ENCODE data around the gene GSG1L.

GSG1L gene

DNA sequence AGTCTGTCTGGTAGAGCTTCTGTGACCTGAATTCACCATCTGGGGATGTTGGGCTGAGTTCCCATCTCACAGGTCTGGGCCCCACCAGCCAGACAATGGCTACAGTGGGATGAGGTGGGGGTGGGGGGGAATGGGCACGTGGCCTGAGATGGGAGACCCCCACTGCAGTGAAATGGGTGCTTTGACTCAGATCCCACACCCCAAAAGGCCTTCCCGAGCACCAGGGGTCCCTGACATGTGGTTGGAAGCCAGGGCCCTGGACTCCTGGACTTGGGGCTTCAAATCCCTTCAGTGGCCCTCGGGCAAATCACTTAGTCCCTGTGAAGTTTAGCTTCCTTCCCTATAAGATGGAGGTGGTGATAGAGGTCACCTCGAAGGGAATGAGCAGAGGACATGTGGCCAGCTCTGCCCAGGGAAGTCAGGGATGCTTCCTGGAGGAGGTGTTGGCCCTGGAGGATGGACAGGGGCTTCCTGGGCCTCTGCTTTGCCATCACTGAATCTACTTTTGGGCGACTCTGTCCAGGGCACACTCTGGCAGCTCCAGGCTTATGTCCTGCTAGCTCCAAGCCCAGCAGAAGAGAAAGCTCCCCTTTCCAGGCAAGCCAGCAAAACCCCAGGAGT lies 295.4 kb downstream of the GSG1L start:
- DNase-seq, result no peak

DNA sequence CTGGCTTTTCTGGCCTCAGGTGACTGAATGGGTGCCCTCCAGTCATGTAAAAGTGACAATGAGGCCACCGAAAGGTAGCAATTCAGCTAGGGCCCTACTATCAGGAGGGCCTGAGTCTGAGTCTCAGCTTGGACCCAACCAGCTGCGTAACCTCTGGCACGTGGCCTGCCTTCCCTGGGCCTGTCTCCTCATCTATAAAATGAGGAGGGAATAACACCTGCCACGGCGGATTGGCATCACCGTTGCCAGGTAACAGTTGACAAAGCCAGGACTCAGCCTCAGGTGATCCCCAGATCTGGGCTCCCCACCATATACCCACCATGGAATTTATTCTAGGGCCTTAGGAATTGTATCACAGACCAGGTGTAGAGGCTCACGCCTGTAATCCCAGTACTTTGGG lies 296.4 kb downstream of the GSG1L start:
- no peak for DNase-seq

DNA sequence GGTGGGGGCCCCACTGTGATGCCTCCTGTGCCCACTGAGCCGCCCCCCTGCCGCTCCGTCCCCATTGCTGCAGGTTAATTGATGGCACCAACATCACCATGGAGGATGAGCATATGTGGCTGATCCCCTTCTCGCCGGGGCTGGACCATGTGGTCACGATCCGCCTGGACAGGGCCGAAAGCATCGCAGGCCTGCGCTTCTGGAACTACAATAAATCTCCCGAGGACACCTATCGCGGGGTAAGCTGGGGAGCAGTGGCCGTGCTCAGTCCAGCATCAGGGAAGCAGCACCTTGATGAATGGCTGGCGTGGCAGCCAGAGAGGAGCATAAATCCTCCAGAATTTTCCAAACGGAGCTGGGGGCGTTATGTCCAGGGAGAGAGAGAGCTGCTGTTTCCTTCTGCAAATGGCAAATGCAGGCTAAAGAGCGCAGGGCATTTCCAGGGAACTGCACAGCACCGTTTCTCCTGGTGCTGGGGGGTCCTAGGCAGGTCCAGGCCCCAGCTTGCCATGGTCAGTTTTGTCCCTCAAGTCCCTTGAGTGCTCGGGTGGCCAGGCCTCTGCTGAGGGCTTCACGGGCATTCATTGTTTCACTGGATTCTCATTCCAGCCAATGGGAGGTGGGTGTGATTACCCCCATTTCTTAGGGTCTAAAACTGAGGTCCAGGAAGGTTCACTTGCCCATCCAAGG lies 297.1 kb downstream of the GSG1L start:
- DNase-seq, result no peak

DNA sequence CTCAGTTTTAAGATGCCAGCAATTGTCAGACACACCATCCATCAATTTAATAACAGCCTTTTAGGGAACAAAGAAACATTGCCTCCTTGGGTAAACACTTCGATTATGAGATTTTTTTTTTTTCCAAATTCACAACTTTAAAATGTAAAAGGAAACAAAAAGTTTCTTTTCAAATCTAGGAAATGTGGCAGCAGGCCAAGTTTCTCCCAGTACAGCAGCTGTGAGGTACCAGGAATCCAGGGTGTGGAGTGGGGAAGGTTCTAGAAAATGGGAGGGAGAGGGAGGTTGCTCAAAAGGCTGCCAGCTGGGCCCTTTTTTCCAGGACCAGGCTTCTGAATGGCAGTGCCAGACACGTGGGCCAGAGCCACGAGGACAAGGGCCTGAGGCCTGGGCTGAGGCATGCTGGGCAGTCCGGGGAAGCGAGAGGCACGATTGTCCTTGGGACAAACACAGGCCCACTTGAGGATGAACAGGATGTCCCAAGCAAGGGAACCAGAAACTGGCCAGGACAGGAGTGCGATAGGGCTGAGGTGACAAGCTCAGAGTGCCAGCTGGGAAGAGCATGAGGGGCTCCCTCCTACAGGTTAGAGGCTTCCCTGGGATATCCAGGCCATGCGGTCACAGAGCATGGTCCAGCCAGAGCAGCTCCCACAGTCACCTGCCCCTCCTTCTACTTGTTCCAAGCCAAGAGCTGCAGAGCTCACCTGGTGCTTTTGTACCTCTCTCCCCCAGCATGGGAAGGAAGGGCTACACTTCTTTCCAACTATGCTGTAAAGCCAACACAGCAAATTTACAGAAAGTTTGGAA lies 298.4 kb downstream of the GSG1L start:
- DNase-seq, result no peak

DNA sequence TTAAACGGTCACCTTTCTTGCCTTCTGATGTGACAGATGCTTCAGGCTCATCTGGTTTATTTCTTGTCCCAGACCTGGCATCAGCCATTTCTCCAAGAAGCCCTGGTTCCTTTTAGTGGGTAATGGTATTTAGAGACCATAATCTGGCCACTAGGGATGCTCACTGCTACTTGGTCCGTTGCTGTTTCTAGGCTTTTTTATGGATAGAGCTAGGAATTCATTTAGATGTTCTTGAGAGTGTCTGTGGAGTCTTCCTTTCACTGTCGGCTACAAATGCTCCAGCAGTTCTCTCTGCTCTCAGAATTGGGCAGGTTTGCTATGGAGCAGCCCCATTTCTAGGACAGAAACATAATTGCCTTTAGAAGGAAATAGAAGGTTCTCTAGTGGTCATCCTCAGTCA lies 299.1 kb downstream of the GSG1L start:
- DNase-seq, result no peak

DNA sequence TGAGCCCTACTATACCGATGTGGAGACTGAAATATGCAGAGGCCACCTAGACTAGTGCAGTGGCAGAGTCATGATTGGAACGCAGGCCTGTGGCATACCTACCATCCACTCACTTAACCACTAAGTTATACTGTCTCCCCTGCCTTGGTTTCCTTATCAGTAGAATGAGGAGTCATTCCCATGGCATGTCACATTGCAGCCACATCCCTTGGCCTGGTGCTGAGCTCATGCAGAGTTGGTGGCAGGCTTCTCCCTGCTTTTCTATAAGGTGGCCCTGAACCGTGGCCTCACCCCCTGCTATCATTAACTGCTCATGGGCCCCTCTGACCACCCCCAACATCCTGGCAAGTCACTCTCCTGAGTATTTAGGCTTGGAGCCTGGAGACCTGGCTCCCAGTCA lies 301.1 kb downstream of the GSG1L start:
- no peak for DNase-seq

DNA sequence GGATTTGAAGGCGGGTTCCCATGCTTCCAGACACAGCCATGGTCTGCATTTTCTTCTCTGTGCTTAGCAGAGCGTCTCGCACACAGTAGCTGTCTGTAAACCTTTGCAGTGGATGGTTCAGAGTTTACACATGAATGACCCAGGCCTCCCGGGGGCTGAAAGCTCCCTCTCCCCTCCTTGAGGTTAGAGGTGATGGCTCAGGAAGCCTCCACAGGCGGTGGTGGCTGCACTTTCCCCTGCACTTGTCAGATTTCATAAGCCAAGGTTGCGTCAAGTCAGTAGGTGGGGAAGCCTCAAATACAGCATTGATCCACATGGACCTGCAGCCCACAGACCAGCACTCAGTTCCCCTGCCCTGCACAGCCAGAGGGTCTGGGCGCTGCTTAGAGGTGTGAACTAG lies 301.7 kb downstream of the GSG1L start:
- no peak for DNase-seq

DNA sequence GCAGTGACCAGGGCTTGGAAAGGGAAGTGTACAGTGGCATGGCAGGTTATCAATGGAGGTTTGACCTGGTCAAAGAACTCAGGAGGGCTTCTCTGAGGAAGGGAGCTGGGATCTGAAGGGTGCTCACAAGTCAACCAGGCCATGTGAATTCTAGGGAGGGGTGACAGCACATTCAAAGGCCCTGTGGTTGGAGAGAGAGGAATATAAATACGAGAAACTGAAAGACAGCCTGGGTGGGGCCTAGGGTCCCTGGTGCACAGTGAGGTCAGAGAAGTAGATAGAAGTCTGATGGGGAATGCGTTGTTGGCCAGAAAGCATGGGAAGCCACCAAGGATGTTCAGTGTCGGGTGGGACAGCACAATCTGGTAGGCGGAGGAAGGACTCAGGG lies 302.7 kb downstream of the GSG1L start:
- DNase-seq, result no peak

DNA sequence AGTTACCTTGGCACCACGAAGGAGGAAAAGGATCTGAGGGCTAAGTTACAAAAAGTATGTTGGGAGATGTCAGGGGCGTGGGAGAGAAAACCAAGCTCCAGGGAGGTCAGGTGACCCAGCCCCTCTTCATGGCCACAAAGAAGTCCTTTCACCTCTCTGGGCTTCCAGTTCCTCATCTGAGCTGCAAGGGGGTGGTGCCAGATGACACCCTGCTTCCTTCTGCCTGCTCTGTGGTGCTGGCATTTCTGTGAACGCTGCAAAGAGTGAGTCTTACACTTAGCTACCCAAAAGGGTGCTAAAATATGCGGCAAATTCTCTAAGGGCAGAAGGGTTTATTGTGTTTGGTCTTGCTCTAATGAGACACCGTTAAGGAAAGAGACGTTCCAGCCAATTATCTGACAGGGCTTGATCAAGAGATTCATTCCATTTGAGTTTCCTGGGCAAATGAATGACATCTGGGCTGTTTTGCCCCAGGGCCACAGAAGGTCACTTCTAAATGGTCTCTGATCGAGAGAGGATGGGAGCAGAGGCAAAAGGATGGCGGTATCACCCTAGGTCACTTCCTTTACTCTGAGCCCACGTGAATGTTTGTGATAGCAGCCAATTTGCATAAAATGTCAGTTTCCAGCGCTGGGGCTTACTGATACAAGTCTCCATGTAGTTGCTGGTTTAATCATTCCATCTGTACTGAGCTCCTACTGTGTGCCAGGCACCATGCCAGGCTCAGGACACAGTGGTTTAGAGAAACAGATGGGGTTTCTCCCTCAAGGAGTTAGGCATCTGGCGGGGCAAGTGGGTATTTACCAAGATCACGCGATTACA lies 303.3 kb downstream of the GSG1L start:
- DNase-seq, result no peak

DNA sequence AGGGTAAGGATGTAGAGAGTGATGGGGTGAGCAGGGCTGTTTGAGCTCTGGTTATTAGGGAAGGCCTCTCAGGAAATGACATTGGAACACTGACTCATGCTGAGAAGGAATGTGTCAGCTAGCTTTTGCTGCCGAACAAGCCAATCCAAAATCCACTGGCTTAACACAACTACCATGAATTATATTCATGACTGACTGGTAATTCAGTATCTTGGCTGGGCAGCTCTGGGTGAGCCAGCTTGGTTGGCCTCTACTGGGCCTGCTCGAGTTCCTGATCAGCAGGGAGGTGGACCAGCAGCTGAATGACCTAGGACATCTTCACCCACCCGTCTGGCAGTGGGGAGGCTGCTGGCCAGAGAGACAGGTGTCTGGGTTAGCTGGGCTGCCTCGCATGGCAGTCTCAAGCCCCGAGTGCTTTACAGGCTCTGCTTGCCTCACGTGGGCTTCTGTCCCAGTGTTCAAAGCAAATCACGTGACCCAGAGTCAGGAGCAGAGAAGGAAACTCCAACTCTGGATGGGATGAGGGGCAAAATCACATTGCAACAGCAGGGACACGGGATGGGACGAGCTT lies 304.1 kb downstream of the GSG1L start:
- peak; percentile 81 for DNase-seq

DNA sequence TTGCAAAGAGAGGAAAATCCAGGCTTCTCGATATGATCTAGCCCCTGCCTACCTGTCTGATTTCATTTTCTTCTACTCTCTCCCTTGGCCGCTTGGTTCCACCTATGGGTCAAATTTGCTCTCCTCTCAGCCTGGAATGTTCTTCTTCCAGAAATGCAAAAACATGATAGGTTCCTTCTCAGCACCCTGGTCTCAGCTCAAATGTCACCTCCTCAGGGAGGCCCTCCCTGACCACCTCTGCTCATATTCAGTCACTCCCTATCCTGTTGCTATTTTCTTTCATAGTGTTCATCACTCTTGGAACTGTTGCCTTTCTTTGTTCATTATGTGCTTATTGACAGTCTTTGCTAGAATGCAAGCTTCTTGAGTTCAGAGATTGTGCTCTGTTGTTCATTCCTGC lies 305.0 kb downstream of the GSG1L start:
- no peak for DNase-seq

DNA sequence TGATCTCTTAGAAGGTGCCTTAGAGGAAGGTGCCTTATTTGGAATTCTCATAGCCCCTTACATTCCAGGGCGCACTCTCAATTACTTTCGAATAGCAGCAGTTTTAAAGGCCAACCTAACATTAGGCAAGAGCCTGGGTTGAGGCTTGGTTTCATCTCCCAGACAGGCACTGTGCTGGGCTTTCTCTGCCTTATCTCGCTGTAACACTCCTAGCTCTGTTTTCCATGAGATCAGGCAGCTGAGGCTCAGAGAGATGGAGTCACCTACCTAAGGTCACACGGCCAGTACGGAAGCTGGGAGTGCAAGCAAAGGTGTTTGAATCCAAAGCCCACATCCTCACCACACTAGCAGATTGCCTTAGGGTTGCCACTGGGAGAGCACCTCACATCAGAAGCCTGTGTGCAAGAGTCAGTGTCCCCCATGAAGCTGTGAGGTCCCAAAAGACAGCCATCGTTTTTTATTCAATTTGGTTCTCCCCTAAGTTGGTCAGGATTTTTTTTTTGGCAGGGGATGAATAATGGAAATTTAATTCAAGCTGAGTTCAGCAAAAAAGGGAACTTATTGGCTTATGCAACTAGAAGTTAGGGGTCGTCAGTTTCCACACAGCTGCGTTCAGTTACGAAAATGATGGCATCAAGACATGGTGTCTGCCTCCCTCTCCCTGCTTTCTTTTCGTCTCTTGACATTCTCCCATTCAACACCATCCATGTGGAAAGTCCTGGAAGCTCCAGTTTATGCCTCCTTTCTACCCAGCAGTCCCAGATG lies 307.1 kb downstream of the GSG1L start:
- no peak for DNase-seq

DNA sequence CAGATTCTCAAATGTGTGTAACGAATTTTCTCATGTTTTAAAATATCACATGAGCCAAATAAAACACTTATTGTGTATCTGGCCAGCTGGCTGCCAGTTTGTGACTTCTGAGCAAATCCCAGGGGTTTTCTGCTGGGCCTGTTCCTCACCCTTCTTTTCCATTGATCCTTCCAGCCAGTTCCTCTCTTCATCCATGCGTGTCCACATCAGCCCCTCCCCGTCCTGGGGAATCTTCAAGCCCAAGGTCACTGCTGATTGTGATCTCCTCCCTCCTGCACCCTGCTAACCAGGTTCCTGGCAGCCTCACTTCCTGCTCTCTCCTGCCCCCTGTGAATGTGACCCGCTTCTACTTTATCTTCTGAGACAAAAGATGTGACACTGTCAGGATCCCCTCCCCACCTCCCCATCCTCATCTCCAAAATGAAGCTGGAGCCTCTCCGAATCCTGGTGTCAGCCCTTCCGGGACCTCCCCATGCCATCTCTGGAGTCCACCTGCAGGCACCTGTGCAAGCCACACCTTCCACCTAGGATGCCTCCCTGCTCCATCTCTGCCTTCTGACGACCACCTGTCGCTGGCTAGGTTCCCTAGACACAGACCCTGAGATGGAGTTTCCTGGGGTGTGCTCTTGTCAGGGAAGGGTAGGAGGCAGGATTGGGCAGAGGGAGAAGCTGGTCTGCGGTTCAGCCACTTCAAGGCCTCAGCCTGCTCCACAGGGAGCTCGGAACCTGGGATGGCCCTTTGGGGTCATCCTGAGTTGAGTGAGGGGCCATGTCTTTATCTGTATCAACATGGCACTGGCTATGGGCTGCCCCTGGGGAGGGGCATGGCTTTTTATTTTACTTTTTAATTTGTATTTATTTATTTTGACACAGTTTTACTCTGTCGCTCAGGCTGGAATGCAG lies 308.5 kb downstream of the GSG1L start:
- DNase-seq, result no peak

DNA sequence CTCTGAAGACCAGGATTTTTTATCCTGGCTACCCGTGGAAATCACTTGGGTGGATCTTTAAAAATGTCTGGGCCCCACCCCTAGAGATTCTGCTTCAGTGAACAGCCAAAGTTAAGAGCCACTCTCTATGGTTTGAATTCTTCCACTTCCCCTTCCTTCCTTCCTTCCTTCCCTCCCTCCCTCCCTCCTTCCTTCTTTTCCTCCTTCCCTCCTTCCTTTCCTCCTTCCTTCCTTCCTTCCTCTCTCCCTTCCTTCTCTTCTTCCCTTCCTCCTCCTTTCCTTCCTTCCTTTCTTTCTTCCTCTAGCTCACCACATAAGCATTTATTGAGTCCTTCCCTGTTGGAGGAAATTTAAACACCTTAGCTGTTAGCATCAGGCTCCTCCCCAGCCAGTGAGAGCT lies 310.0 kb downstream of the GSG1L start:
- DNase-seq, result no peak

DNA sequence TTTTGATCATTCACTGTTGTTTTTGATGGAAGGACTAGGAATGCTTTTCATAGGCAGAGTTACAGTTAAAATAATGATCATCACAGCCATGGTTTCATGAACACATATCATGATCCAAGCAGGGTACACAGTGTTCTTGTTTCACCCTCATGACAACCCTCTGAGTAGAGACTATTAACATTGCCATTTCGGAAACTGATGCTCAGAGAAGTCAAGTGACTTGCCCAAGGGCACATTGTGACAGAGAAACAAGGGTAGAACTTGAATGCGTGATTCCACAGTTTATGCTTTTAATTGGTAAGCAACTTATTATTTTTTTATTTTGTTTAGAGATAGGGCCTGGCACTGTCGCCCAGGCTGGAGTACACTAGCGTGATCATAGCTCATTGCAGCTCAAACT lies 311.3 kb downstream of the GSG1L start:
- no peak for DNase-seq

DNA sequence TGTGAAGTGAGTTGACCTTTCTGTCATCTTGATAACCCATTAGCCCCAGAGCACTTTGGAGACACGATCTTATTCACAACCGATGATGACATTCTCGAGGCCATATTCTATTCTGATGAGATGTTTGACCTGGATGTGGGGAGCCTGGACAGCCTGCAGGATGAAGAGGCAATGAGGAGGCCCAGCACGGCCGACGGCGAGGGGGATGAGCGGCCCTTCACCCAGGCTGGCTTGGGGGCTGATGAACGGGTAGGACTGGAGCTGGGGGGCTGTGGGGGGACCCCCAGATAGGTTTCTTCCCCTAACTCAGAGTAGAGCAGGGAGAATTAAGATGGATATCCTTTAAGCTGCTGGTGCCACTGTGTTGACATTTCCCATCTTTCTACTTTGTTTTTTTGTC lies 311.8 kb downstream of the GSG1L start:
- DNase-seq, result no peak

DNA sequence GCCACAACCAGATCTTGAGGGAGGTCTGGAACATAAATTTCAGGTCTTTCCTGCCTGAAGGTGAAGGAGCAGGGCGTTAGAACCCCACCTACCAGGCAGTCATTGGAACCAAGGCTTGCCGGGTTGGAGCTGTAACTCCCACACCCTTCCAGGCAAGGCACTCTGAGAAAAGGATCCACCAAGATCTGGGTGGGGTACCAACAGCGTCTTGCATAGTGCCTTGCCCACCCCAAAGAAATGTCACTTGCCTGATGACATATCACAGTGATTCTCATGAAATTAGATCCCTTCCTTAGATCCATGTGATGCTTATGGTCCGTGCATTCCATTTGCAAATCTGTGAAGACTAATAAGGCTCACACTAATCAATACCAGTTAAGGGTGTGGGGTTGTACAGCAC lies 312.3 kb downstream of the GSG1L start:
- DNase-seq, result no peak

DNA sequence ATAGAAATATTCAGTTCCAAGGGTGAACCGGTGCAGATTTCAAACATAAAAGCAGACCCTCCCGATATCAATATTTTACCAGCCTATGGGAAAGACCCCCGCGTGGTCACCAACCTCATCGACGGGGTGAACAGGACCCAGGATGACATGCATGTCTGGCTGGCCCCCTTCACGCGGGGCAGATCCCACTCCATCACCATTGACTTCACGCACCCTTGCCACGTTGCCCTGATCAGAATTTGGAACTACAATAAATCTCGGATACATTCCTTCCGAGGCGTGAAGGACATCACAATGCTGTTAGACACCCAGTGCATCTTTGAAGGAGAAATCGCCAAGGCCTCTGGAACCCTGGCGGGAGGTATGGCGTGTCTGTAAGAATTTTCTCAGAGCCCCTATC lies 313.6 kb downstream of the GSG1L start:
- DNase-seq, result no peak

DNA sequence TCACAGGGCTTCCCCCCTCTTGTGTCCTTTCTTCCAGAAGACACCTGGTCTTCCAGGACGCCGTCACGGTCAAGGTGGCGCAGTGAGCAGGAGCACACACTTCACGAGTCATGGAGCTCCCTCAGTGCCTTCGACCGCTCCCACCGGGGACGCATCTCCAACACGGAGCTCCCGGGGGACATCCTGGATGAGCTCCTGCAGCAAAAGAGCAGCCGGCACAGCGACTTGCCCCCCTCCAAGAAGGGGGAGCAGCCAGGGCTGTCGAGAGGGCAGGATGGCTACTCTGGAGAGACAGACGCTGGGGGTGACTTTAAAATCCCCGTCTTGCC lies 314.0 kb downstream of the GSG1L start:
- no peak for DNase-seq

DNA sequence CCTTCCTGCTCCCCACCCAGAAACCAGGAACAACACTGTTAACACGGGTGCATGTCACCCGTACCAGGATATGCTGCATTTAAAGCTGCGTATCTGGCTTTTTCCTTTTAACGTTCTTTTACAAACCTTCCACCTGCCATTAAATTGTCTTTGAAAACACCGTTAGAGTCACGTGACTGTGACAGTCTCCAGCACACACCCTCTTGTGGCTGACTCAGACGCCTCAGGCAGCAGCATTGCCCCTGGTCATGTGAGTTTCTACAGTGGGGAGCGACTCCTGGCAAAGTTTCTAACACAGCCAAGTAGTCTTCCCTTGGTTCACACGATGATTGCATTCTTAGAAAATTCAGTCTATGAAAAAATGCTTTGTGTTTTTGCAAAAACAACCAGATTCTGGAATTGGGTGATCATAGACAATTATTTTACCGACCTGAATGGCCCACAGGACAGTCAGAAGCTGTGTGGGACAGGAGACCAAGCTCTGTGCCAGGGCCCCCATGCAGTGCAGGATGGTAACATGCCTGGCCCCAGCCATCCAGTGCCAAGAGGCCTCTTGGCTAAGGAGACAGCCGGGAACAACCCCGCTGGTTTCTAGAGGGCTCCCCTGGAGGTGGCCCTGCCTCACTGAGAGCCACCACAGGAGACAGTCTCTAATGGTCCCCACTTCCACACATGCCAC lies 314.5 kb downstream of the GSG1L start:
- DNase-seq, result peak; percentile 23

DNA sequence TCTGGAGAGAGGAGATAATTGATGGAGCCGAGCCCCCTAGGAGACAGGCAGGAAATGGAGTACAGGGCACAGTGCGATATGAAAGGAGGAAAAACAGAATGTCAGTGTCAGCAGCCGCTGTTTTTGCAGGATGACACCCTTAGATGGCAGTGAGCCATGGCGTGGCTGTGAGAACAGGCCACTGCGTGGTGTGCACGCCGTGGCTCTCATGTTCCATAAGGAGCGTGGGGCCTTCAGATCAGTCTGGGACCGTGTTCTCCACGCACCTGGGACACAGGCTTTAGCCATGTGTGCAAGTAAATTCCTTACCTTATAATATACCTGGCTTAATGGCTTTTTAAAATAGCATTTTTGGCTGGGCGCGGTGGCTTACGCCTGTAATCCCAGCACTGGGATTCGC lies 315.6 kb downstream of the GSG1L start:
- no peak for DNase-seq
